ENCODE measurements around the gene SPCS2. TPM values are rescaled to one million over a fixed set of nuclear protein-coding genes. Genes with fewer than 3 reads are reported as not detected.

The SPCS2 gene
- total and polyA plus RNA-seq, 2 of the 8 experiments (the other 6 are each of a cell fraction or from before 2014, with no cell fraction given): 92.7 to 161 TPM

DNA sequence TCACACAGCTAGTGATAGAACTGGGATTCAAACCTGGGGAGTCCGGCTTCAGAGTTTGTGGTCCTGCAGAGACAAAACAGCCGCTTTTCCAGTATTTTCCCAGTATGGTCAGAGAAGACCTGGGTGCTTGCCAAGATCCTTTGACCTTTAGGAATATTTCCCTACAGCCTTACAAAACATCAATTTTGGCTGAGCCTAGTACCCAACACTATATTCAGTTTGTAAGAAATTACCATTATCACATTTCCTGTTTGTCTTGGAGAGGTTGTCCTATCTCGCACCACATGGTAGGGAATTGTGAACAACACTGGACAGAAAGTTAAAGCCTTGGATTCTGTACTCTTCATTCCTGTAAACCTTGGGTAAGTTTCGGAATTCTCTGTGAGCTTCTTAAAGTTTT, 29.0 kb downstream of the SPCS2 start (continued):
- TF ChIP-seq CHD7 (IDR thresholded peaks at IDR 0.05; ENCODE audit: insufficient replicate concordance, low read length): no peak

All from H1 (cell line).